GM12864 (cell line): ENCODE results near the gene ZNF280D.

Experiments used
- DNase-seq: peaks from one replicate; pipeline ENCODE4 v3.0.0-alpha.2; 2011; ENCODE audit warnings: low read depth
- H3K4me3 ChIP-seq: 2 replicates; pipeline ENCODE4 v1.5.1; 2011; ENCODE audit warnings: mild to moderate bottlenecking, low read depth, low read length, control low read depth
- CTCF ChIP-seq: IDR thresholded peaks from 2 replicates; pipeline ENCODE4 v1.5.1; 2011; ENCODE audit warnings: low read depth, mild to moderate bottlenecking, moderate library complexity, low read length, control low read depth, inconsistent platforms; ENCODE audit errors: missing control alignments

The ZNF280D gene

GRCh38 chr15:56775641-56776040, 42.3 kb upstream of the ZNF280D start:
- TF ChIP-seq CTCF, result no peak
- H3K4me3 ChIP-seq, result no peak overlapping the region
- DNase-seq, result no peak

GRCh38 chr15:56774356-56774755, 41.0 kb upstream of the ZNF280D start:
- TF ChIP-seq CTCF, result no peak
- DNase-seq, result no peak
- H3K4me3 ChIP-seq, result no peak overlapping the region

GRCh38 chr15:56772868-56773639, 39.7 kb upstream of the ZNF280D start:
- DNase-seq, result no peak
- no peak overlapping the region for H3K4me3 ChIP-seq
- no peak for TF ChIP-seq CTCF

GRCh38 chr15:56770173-56770572, 36.9 kb upstream of the ZNF280D start:
- TF ChIP-seq CTCF, result no peak
- no peak for DNase-seq
- H3K4me3 ChIP-seq, result no peak overlapping the region

- no peak for TF ChIP-seq CTCF
- H3K4me3 ChIP-seq, result no peak overlapping the region
- DNase-seq, result no peak
Observed at GRCh38 chr15:56767315-56767714, 34.0 kb upstream of the ZNF280D start.

GRCh38 chr15:56765251-56765650, 31.9 kb upstream of the ZNF280D start:
- no peak for DNase-seq
- H3K4me3 ChIP-seq, result no peak overlapping the region
- TF ChIP-seq CTCF, result no peak
